HG03039 (cell line): ENCODE results near the gene NT5C.

Experiments used
- ATAC-seq: cut with Tn5 transposase; IDR thresholded peaks from one replicate; pipeline ENCODE4 v1.9.1; 2021; ENCODE audit warnings: mild to moderate bottlenecking, moderate library complexity; ENCODE audit not compliant: unreplicated experiment

Gene NT5C

GRCh38 chr17:75096082-75096625 is 35.4 kb downstream of the NT5C start:
- ATAC-seq, result no peak

- no peak for ATAC-seq
Observed at GRCh38 chr17:75094871-75095399, 36.6 kb downstream of the NT5C start.

DNA sequence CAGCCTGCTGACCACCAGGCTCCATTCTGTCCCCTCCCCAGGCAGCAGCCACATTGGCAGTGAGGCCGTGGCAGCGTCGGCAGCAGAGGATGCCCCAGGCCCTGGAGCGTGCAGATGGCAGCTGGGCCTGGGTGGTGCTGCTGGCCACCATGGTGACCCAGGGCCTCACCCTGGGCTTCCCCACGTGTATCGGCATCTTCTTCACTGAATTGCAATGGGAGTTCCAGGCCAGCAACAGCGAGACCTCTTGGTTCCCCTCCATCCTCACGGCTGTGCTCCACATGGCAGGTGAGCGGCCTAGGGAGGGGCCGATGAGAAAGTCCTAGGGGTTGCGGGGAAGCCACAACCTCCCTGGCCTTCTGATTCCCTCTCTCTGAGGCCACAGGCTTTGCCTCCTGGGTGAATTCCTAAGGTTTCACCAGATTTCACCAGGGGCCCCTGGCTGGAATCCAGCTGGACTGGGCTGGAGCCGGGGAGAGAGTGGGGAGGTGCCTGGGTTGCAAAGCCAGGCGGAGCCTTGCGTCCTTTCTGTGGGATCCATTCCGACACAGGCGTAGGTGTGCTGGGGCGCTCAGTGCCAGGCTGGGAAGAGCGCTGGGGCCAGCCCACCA is 37.9 kb downstream of the NT5C start:
- ATAC-seq, result no peak

DNA sequence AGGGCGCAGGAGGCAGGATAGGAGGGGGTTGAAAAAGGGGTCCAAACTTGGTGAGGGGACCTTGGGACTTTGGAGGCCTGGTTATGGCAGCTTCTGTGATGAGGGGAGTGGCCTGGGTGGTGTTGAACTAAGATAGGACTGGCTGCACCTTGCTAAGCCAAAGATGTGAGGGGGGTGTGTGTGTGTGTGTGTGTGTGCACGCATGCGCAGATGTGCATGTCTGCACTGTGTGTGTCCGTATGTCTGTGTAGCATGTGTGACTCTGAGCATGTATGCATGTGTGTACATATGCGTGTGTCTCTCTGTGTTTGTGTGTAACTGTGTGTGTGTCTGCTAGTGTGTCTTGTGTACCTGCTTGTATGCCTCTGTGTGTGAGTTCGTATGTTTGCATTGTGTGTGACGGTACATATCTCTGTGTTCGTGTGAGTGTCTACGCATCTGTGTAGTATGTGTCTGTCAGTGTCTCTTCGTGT is 39.7 kb downstream of the NT5C start:
- ATAC-seq, result no peak

- no peak for ATAC-seq
Observed at GRCh38 chr17:75090871-75091854, 40.4 kb downstream of the NT5C start.

DNA sequence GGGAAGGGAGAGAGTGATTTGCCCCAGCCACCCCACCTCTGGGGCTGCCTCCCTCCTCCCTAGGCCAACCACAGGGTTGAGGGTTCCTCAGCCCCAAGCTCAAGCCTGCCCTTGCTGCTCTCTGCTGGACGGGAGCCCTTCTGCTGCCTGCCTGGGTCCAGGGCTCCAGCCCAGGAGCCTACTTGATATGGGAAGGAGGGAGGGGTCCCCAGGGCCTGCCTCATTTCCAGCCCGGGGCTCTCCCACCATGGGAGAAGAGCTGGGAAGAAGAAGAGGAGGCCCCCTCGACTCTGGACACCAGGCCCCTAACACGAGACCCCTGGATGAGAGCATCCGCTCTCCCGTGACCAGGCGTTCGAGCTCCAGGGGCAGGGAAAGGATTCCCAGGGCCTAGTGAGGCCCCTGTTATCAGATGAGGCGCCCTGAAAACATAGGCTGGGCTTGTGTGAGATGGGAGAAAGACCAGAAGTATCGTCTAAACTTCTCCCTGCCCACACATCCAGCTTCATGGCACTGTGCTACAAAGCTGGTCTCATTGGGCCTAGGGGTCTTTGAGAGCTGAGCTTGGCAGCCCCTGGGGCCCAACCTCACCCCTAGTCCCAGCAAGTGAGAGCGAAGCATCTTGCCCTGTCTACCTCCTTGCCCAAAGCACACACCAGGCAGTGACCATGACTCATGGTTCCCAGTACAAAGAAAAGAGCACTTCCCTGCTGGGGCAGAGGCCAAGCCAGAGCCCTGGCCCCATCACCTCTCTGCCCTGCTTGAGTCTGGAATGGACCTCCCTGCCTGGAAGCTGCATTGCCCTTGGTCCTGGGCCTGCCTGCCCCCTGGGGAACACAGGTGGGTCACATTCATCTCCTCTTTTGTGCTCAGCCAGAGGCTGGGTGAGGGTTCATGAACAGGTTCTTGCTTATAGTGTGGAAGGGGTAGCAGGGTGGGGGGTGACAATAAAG is 42.8 kb downstream of the NT5C start:
- no peak for ATAC-seq

GRCh38 chr17:75087558-75088453 is 43.7 kb downstream of the NT5C start, which contains the start of gene SLC16A5:
Gene SLC16A5 (plus strand): TSS chr17:75087954. CDS start chr17:75093637, 5,683 bp downstream.
- no peak for ATAC-seq

DNA sequence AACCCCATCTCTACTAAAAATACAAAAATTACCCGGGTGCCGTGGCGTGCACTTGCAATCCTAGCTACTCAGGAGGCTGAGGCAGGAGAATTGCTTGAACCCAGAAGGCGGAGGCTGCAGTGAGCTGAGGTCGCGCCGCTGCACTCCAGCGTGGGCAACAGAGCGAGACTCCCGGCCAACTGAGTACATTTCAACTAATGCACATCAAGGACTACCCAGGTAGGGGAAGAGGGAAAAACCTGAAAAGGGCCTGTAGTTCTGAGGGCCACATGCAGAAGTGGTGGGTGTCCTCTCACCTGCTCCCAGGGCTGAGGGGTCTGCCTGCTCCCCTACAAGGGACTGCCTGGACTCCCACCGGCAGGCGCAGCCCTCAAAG is 44.4 kb downstream of the NT5C start:
- no peak for ATAC-seq

GRCh38 chr17:75086496-75087181 is 44.9 kb downstream of the NT5C start:
- ATAC-seq, result no peak

DNA sequence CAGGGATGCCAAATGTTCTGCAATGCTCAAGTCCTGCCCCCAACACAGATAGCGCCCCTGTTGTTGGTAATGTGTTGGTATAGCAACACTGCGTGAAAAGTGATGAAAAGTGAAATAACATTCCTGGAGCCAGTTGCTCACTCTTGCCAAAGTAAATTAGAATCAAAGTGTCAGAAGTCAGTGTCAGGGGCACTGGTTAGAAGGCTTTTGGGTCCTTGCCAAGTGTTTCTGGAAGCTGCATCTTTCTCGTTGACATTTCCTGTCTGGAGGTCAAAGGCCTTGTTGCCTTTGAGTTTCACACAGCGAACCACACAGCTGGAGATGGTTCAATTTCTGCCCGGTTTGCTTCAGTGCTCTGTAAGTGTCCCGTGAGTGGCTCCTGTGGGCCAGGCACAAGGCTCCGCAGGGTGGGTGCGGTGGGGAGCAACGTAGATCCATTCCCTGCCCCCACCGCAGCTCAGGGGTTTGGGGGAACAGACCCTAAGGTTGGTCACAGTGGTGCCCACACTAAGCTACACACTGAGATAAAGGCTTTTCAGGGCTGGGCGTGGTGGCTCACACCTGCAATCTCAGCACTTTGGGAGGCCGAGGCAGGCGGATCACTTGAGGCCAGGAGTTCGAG is 47.4 kb downstream of the NT5C start:
- ATAC-seq, result no peak

GRCh38 chr17:75082683-75083082 is 48.9 kb downstream of the NT5C start:
- ATAC-seq, result no peak

DNA sequence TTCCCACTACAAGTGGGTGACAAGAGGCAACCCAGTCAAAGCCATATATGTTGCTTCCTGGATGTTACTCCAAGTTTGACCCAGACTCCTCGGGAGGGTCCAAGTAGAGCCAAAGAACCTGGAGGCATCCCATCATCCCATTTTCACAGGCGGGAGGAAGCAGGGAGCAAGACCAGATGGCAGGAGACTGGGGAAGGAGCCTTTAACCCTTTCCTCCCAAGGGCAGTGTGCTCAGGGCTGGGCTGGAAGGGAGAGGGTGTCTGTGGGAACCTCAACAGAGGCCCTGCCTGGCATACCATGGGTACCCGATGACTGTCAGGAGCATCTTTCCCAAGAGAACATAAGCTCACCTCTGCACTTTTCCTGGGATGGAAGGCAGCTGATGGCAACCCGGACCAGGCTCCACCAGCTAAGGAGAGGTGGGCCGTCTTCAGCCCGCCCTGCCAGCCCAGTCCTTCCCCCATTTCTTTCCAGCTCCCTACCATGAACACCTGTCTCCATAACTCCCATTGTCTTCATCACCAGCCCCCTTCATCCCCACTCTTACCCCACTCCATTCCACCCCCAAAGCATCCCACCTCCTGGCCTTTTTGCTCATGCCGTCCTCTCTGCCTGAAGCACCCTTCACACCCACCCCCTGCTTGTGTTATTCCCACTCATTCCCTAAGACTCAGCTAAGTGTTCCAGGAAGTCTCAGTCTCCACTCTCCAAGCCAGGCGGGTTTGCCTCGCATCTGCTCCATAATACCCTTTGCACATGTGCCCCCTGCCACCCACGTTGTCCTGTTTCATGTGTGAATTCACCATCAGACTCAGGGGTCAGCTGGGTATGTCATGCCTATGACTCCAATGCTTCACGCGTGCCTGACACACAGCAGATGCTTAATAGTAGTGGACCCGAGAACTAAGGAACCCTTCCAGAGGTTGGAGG is 49.7 kb downstream of the NT5C start:
- ATAC-seq, result no peak
